HEK293 (cell line): ENCODE data around the gene CENPP.

ENCODE experiments used
- CTCF ChIA-PET: fragments of 350-600 bp; formaldehyde crosslinking; extraction: SDS; loops from one replicate; lab custom pipeline; 2021; ENCODE audit warnings: antibody characterized with exemption; lab: Yijun Ruan, JAX
- POLR2A ChIA-PET: fragments of 300-600 bp; formaldehyde crosslinking; extraction: SDS; loops from one replicate; lab custom pipeline; 2020; ENCODE audit warnings: antibody characterized with exemption, inconsistent platforms; lab: Yijun Ruan, JAX
- H3K27ac ChIP-seq: fragments of 200-500 bp; sonication (Bioruptor generic); 2 replicates; pipeline ENCODE4 v1.5.1; 2014; ENCODE audit warnings: low read depth, low read length, control low read depth, inconsistent platforms; ENCODE audit errors: extremely low read depth
- H3K36me3 ChIP-seq, 2 experiments: fragments of 200-500 bp in 1 of 2; sonication (Bioruptor generic) in 1 of 2; 1 replicate in 1 of 2; 2 replicates in 1 of 2; pipeline ENCODE4 v1.5.1; 2014 to 2017; ENCODE audit warnings: inconsistent platforms in 2 of 2, low read length in 2 of 2; ENCODE audit not compliant: control insufficient read depth in 2 of 2, insufficient read depth in 1 of 2
- H3K4me1 ChIP-seq: fragments of 200-500 bp; sonication (Bioruptor generic); 2 replicates; pipeline ENCODE4 v1.5.1; 2014; ENCODE audit warnings: mild to moderate bottlenecking, low read length, inconsistent platforms; ENCODE audit not compliant: control insufficient read depth, insufficient read depth
- H3K4me3 ChIP-seq: 2 replicates; pipeline ENCODE4 v1.5.1; 2011; ENCODE audit warnings: low read depth, mild to moderate bottlenecking, control low read depth, low read length, moderate library complexity
- H3K9me3 ChIP-seq: fragments of 200-500 bp; sonication (Bioruptor generic); 2 replicates; pipeline ENCODE4 v1.5.1; 2014; ENCODE audit warnings: low read depth, low read length, inconsistent platforms; ENCODE audit not compliant: control insufficient read depth, insufficient read depth
- SP7 ChIP-seq: fragments of 450-650 bp; formaldehyde crosslinking; IDR thresholded peaks from 2 replicates; pipeline ENCODE4 v1.5.1; 2016; ENCODE audit warnings: missing biosample characterization, missing genetic modification characterization
- ZBTB1 ChIP-seq: fragments of 450-650 bp; formaldehyde crosslinking; IDR thresholded peaks from 2 replicates; pipeline ENCODE4 v1.5.1; 2016; ENCODE audit warnings: missing biosample characterization, missing genetic modification characterization
- ZEB2 ChIP-seq: fragments of 450-650 bp; formaldehyde crosslinking; IDR thresholded peaks from 2 replicates; pipeline ENCODE4 v1.5.1; 2016; ENCODE audit warnings: missing biosample characterization, missing genetic modification characterization
- ZNF10 ChIP-seq: fragments of 450-650 bp; formaldehyde crosslinking; IDR thresholded peaks from 2 replicates; pipeline ENCODE4 v1.5.1; 2017; ENCODE audit warnings: missing biosample characterization, missing genetic modification characterization
- ZNF114 ChIP-seq: fragments of 450-650 bp; formaldehyde crosslinking; IDR thresholded peaks from 2 replicates; pipeline ENCODE4 v1.5.0; 2017; ENCODE audit warnings: missing biosample characterization, missing genetic modification characterization
- ZNF133 ChIP-seq: fragments of 450-650 bp; formaldehyde crosslinking; IDR thresholded peaks from 2 replicates; pipeline ENCODE4 v1.5.1; 2016; ENCODE audit warnings: missing biosample characterization, missing genetic modification characterization
- ZNF16 ChIP-seq: fragments of 450-650 bp; formaldehyde crosslinking; IDR thresholded peaks from 2 replicates; pipeline ENCODE4 v1.5.1; 2016; ENCODE audit warnings: low read depth, missing biosample characterization, missing genetic modification characterization
- ZNF426 ChIP-seq: fragments of 450-650 bp; formaldehyde crosslinking; IDR thresholded peaks from 2 replicates; pipeline ENCODE4 v1.5.1; 2017; ENCODE audit warnings: missing biosample characterization, missing genetic modification characterization, mild to moderate bottlenecking, inconsistent platforms, moderate library complexity
- ZNF433 ChIP-seq: fragments of 450-650 bp; formaldehyde crosslinking; IDR thresholded peaks from 2 replicates; pipeline ENCODE4 v1.5.1; 2016; ENCODE audit warnings: missing biosample characterization, missing genetic modification characterization, low read depth
- ZNF514 ChIP-seq: fragments of 450-650 bp; formaldehyde crosslinking; IDR thresholded peaks from 2 replicates; pipeline ENCODE4 v1.5.1; 2016; ENCODE audit warnings: missing biosample characterization, missing genetic modification characterization
- ZNF777 ChIP-seq: fragments of 450-650 bp; formaldehyde crosslinking; IDR thresholded peaks from 2 replicates; pipeline ENCODE4 v1.5.1; 2017; ENCODE audit warnings: missing biosample characterization, missing genetic modification characterization, borderline replicate concordance
- TF ChIP-seq, protein P1 (sequence below): fragments of 450-650 bp; formaldehyde crosslinking; IDR thresholded peaks from 2 replicates; pipeline ENCODE4 v1.5.1; 2016; ENCODE audit warnings: missing biosample characterization, missing genetic modification characterization
- TF ChIP-seq, protein P2 (sequence below): fragments of 450-650 bp; formaldehyde crosslinking; IDR thresholded peaks from 2 replicates; pipeline ENCODE4; 2016; ENCODE audit warnings: missing biosample characterization, missing genetic modification characterization
- TF ChIP-seq, protein P3 (sequence below): fragments of 450-650 bp; formaldehyde crosslinking; IDR thresholded peaks from 2 replicates; pipeline ENCODE4 v1.5.1; 2016; ENCODE audit warnings: missing biosample characterization, missing genetic modification characterization
- TF ChIP-seq, protein P4 (sequence below): fragments of 450-650 bp; formaldehyde crosslinking; IDR thresholded peaks from 2 replicates; pipeline ENCODE4 v1.5.1; 2017; ENCODE audit warnings: missing biosample characterization, mild to moderate bottlenecking, missing genetic modification characterization, moderate library complexity
- TF ChIP-seq, protein P5 (sequence below): fragments of 450-650 bp; formaldehyde crosslinking; IDR thresholded peaks from 2 replicates; pipeline ENCODE4 v1.5.1; 2017; ENCODE audit warnings: missing biosample characterization, missing genetic modification characterization

The CENPP gene

DNA sequence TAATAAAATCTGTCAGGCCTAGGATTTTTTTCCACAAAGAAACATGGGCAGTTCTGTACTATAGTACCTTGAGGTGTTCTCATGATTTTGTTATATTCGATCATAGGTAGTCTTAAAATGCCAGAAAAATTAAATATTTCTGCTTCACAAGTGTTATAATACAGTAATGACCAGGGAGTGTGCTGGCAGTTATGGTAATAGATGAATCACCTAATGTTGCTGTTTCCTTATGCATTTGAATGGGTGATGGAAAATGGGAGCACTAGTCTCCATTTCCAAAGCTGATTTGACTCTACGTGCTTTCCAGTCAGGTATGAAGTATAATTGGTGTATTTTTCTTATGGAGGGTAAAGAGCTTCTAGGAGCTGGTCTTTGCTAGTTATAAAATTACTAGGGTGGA is 54.9 kb downstream of the CENPP start:
- TF ChIP-seq ZNF133 (tag by site-specific recombination) (0 out of 2 replicates have a peak, but pooled peaks have one; percentile 16), ZNF16 (tag by site-specific recombination) (no peak), ZNF777 (tag by site-specific recombination) (no peak), ZNF426 (tag by site-specific recombination) (no peak), ZEB2 (no peak)
- TF ChIP-seq, protein P1, sequence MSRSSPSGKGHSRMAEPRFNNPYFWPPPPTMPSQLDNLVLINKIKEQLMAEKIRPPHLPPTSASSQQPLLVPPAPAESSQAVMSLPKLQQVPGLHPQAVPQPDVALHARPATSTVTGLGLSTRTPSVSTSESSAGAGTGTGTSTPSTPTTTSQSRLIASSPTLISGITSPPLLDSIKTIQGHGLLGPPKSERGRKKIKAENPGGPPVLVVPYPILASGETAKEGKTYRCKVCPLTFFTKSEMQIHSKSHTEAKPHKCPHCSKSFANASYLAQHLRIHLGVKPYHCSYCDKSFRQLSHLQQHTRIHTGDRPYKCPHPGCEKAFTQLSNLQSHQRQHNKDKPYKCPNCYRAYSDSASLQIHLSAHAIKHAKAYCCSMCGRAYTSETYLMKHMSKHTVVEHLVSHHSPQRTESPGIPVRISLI (tag by site-specific recombination), result no peak
- POLR2A ChIA-PET, result no interaction called here
- no peak overlapping the region for H3K4me3 ChIP-seq
- no peaks in the 10 kb centered on the region for H3K36me3 ChIP-seq
- no peaks in the 10 kb centered on the region for H3K9me3 ChIP-seq
- no peak overlapping the region for H3K27ac ChIP-seq
- CTCF ChIA-PET, result interaction anchor here (1.0 kb wide), 1 partner anchor 38 kb away, joined by 4 read pairs; no protein-coding TSS in a partner anchor
- peaks cover 5% of the 10 kb centered on the region for H3K4me1 ChIP-seq

DNA sequence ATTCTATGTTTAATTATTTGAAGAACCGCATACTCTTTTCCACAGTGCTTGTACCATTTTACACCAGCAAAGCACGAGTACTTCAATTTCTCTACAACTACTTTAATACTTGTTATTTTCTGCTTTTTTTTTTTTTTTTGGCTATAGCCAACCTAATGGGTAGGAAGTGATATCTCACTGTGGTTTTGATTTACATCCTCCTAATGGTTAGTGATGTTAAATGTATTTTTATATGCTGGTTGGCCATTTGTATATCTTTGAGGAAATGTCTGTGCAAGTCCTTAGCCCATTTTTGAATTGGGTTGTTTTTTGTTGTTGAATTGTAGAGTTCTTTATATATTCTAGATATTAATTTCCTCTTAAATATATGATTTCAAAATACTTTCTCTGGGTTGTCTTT is 56.0 kb downstream of the CENPP start:
- ChIA-PET POLR2A (no interaction called here), CTCF (no interaction called here)
- Histone ChIP-seq H3K4me3 (no peak overlapping the region), H3K9me3 (no peaks in the 10 kb centered on the region), H3K36me3 (no peaks in the 10 kb centered on the region), H3K27ac (no peak overlapping the region), H3K4me1 (peaks cover 7% of the 10 kb centered on the region)
- TF ChIP-seq, protein P2, sequence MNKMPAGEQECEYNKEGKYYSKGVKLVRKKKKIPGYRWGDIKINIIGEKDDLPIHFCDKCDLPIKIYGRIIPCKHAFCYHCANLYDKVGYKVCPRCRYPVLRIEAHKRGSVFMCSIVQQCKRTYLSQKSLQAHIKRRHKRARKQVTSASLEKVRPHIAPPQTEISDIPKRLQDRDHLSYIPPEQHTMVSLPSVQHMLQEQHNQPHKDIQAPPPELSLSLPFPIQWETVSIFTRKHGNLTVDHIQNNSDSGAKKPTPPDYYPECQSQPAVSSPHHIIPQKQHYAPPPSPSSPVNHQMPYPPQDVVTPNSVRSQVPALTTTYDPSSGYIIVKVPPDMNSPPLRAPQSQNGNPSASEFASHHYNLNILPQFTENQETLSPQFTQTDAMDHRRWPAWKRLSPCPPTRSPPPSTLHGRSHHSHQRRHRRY (tag by site-specific recombination), result no peak
- TF ChIP-seq, protein P3, sequence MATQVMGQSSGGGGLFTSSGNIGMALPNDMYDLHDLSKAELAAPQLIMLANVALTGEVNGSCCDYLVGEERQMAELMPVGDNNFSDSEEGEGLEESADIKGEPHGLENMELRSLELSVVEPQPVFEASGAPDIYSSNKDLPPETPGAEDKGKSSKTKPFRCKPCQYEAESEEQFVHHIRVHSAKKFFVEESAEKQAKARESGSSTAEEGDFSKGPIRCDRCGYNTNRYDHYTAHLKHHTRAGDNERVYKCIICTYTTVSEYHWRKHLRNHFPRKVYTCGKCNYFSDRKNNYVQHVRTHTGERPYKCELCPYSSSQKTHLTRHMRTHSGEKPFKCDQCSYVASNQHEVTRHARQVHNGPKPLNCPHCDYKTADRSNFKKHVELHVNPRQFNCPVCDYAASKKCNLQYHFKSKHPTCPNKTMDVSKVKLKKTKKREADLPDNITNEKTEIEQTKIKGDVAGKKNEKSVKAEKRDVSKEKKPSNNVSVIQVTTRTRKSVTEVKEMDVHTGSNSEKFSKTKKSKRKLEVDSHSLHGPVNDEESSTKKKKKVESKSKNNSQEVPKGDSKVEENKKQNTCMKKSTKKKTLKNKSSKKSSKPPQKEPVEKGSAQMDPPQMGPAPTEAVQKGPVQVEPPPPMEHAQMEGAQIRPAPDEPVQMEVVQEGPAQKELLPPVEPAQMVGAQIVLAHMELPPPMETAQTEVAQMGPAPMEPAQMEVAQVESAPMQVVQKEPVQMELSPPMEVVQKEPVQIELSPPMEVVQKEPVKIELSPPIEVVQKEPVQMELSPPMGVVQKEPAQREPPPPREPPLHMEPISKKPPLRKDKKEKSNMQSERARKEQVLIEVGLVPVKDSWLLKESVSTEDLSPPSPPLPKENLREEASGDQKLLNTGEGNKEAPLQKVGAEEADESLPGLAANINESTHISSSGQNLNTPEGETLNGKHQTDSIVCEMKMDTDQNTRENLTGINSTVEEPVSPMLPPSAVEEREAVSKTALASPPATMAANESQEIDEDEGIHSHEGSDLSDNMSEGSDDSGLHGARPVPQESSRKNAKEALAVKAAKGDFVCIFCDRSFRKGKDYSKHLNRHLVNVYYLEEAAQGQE (tag by site-specific recombination), result no peak
- TF ChIP-seq ZBTB1 (tag by site-specific recombination) (no peak), ZNF514 (tag by site-specific recombination) (no peak), ZNF10 (tag by site-specific recombination) (no peak), ZNF114 (tag by site-specific recombination) (no peak)
- TF ChIP-seq, protein P4, sequence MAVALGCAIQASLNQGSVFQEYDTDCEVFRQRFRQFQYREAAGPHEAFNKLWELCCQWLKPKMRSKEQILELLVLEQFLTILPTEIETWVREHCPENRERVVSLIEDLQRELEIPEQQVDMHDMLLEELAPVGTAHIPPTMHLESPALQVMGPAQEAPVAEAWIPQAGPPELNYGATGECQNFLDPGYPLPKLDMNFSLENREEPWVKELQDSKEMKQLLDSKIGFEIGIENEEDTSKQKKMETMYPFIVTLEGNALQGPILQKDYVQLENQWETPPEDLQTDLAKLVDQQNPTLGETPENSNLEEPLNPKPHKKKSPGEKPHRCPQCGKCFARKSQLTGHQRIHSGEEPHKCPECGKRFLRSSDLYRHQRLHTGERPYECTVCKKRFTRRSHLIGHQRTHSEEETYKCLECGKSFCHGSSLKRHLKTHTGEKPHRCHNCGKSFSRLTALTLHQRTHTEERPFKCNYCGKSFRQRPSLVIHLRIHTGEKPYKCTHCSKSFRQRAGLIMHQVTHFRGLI (tag by site-specific recombination), result no peak

DNA sequence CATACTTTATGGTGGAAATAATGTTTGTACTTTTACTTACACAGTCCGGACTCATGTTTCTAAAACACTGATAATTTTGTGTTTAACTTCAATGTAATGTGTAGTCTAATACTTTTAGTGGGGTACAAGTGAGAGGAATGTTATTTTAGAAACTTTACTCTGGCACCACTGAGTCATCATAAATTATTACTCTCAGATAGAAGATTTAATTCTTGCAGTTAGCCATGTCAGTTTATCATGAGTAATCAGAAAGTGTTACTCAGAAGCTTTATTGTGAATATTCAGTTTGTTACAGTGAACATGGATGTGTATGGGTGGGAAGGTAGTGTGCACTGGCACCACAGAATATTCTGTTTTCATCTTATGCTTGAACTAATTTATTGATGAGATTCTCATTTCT is 58.6 kb downstream of the CENPP start:
- ChIA-PET POLR2A (interaction anchor here (0.7 to 1.1 kb wide), 2 partner anchors 10 to 59 kb away, joined by 3 read pairs; partner anchors contain the start of genes CENPP and NOL8), CTCF (interaction anchor here (0.7 kb wide), 1 partner anchor 21 kb away, joined by 3 read pairs; no protein-coding TSS in a partner anchor)
- Histone ChIP-seq H3K4me1 (peaks cover 7% of the 10 kb centered on the region), H3K36me3 (no peaks in the 10 kb centered on the region), H3K27ac (no peak overlapping the region), H3K9me3 (no peaks in the 10 kb centered on the region), H3K4me3 (no peak overlapping the region)
- TF ChIP-seq, protein P5, sequence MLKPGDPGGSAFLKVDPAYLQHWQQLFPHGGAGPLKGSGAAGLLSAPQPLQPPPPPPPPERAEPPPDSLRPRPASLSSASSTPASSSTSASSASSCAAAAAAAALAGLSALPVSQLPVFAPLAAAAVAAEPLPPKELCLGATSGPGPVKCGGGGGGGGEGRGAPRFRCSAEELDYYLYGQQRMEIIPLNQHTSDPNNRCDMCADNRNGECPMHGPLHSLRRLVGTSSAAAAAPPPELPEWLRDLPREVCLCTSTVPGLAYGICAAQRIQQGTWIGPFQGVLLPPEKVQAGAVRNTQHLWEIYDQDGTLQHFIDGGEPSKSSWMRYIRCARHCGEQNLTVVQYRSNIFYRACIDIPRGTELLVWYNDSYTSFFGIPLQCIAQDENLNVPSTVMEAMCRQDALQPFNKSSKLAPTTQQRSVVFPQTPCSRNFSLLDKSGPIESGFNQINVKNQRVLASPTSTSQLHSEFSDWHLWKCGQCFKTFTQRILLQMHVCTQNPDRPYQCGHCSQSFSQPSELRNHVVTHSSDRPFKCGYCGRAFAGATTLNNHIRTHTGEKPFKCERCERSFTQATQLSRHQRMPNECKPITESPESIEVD (tag by site-specific recombination), result peak; percentile 52
- TF ChIP-seq ZNF433 (tag by site-specific recombination) (no peak), SP7 (0 out of 2 replicates have a peak, but pooled peaks have one; percentile 12)
